Hematopoietic multipotent progenitor cell treated with erythropoietin and hydrocortisone succinate and interleukin-3 and kit ligand, for 17 days (in vitro differentiated cells): ENCODE data around the gene SPANXN3.
"Not testable (repeated sequence)": the region's sequence is repeated elsewhere in the genome, so short reads cannot be mapped to it uniquely, and the experiment has no call there.

Source experiments
- DNase-seq: peaks from one replicate; pipeline ENCODE4 v3.0.0-alpha.2; 2015; ENCODE audit warnings: low spot score

The SPANXN3 gene, protein sequence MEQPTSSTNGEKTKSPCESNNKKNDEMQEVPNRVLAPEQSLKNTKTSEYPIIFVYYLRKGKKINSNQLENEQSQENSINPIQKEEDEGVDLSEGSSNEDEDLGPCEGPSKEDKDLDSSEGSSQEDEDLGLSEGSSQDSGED

DNA sequence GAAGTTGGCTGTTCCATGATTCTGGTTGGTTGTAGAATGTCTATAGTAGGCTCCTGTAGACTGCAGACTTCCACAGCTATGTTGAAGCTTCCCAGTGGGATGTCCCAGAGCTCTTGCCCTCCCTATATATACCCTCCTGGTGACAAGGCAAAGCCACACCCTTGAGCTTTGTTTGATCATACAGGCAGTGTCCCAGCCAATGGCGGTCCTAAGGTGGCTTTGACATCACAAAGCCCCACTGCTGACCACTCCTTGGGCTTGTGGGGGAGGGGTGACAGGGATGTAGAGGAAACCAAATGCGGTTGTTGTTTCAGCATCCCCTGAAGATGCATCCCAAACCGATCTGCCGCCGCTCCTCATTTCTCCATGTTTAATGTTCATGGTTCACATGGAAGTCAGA, at the start of gene SPANXN3:
Gene SPANXN3, minus strand, starts transcription at position 101 of the 400 bp plus-strand sequence. Its CDS starts 84 bp downstream, at position 17.
- not testable (repeated sequence) for DNase-seq

DNA sequence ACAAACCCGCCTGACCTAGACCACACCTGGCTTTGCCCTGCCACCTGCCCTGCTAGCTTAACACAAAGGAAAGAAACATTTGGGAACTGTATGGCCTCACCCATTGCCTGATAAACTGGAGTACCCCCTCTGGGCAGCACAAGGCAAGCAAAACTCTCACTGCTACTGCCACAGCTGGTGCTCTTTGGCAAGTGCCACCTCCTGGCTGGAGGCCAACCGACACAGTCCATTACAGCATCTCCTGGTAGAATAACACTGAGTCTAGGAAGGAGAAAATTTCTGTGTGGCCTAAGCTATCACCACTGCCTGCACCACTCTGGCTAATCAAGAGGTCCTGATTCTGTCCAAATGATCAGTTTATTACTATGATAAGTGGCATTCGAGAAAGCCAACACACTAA, 18.9 kb upstream of the SPANXN3 start:
- no peak for DNase-seq

DNA sequence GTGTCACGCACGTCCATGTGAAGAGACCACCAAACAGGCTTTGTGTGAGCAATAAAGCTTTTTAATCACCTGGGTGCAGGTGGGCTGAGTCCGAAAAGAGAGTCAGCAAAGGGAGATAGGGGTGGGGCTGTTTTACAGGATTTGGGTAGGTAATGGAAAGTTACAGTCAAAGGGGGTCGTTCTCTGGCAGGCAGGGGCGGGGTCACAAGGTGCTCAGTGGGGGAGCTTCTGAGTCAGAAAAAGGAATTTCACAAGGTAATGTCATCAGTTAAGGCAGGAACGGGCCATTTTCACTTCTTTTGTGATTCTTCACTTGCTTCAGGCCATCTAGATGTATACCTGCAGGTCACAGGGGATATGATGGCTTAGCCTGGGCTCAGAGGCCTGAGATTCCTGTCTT, 15.1 kb downstream of the SPANXN3 start:
- DNase-seq: not testable (repeated sequence)

DNA sequence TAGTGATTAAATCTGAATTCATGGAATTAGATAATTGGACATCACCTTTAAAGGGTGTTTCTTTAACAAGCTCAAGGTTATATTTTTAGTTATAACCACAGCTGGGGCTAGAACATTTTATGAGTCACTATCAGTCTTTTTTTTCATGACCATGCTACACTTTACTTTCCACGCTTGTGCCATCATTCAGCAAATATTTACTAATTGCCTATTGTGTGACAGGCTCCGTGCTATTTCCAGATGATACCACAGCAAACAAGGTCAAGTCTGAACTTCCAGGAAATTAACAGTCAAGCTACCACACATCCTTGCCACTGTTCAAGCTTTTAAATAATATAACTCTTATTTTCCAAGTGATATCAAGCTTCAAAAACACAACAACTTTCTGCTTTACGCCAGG, 16.5 kb downstream of the SPANXN3 start:
- no peak for DNase-seq

DNA sequence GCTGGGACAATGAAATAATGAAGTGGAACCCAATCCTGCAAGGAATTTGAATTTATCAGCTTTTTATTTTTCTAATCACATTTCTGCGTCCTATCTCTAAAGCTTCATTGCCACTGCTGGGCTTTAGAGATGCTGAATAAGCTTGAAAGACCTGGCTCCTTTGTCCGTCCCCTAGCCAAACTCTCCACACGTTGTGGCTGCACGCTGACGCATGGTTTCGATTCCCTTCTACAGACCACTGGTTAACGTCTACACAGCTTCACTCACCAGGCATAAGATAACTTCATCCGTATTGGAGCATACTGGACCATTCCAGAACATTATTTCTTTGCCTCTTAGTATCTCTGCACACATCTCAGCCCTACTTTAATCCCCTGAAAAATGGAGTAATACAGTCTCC, 31.2 kb downstream of the SPANXN3 start:
- no peak for DNase-seq

DNA sequence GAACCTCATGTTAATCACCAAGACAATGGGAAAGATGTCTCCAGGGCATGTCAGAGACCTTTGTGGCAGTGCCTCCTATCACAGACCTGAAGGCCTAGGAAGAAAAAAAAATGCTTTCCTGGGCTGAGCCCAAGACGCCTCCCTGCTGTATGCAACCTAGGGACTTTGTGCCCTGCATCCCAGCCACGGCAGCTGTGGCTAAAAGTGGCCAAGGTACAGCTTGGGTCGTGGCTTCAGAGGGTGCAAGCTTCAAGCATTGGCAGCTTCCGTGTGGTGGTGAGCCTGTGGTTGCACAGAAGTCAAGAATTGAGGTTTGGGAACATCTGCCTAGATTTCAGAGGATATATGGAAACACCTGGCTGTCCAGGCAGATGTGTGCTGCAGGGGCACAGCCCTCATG, 40.5 kb downstream of the SPANXN3 start:
- no peak for DNase-seq

DNA sequence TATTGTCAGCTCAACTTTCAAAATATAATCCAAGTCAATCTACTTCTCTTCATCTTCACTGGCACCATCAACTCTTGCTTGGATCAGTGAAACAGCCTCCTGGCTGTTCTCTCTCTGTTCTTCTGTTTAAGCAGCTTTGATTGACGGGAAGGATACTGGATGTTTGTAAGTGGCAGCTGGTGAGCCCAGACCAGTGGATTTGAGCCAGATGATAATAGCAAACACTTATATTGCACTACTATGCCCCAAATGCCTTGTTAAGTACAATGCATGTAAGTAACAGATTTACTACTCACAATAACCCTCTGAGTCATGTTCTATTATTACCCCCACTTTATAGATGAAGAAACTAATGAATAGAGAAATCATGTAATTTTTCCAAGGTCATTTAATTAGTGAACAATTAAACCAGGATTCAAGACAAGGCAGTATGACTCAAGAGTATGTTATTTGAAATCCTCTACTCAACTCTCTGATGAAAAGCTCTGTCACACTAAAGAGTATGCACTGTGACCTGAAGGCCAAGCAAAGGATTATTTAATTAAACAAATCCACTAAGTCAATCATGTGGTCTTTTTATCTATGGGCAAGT, 44.8 kb downstream of the SPANXN3 start:
- DNase-seq: no peak

DNA sequence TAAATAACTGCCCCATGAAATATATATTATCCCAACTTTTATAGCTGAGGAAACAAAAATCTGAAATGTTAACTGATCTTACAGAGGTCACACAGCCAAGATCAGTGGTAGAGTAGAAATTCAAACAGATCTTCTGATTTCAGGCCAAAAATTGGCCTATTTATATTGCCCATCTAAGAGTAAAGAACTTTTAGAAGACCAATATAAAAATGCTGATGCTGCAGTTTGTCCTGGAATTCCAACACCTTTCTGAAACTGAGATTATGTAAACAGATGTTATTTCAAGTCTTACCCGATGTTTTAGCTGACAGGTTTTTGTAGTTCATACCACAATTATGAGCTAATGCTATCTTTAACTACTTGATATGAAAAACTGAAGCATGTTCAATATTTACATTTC, 51.1 kb downstream of the SPANXN3 start:
- DNase-seq: no peak

DNA sequence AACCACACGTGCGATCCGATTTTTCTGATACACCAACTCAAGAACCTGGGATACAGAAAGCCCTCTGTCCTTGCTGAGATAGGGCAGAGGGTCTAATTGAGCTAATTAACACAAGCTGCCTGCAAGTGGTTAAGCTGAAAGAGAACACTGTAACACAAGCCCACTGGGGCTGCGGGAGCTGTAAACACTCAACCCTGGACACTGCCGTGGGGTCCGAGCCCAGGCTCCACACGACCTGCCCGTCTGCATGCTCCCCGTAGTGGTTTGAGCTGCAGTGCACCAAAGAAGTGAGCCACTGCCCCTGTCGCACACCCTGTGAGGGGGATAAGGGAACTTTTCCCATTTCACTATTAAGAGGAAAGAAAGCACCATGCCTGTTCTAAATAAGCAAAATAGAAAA, 54.6 kb downstream of the SPANXN3 start:
- no peak for DNase-seq

DNA sequence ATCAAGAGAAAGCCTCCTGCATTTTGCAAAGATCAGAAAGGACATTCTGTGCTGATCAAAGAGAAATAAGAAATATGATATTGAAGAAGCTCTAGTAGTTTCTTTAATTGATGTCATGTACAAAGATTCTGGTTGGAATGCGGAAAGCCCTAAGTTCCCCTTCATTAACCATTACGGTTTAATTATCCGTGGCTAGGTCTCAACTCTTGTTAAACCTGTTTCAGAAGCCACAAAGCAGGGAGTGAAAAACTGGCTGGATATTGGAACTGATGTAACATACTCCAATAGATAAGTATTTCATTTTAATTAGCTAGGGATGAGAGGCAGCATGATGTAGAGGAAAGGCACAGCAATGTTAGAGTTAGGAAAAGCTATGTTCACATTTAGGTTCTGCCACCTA, 55.7 kb downstream of the SPANXN3 start:
- no peak for DNase-seq
